HL-60 (cell line): Measurements from ENCODE around the gene MCEMP1.

Experiments
- DNase-seq, 2 experiments: peaks; one replicate each; pipeline ENCODE4 v3.0.0-alpha.2; 2010 to 2020; ENCODE audit warnings: low read depth in 1 of 2, low spot score in 1 of 2
- H3K27ac ChIP-seq: fragments of 250-450 bp; sonication (Bioruptor Pico); replicated peaks from 2 replicates; pipeline ENCODE4 v1.5.1; 2020; ENCODE audit warnings: mild to moderate bottlenecking, moderate library complexity
- H3K27me3 ChIP-seq: fragments of 250-450 bp; sonication (Bioruptor Pico); 2 replicates; pipeline ENCODE4 v1.5.1; 2021; ENCODE audit warnings: mild to moderate bottlenecking, moderate library complexity; ENCODE audit not compliant: insufficient read depth, poor library complexity, severe bottlenecking
- H3K4me3 ChIP-seq: replicated peaks from 2 replicates; pipeline ENCODE4 v1.5.1; 2011; ENCODE audit warnings: mild to moderate bottlenecking, control low read depth, low read length; ENCODE audit not compliant: insufficient read depth
- CTCF ChIP-seq: IDR thresholded peaks from one replicate; pipeline ENCODE4 v1.5.1; 2011; ENCODE audit warnings: low read length, control low read depth, inconsistent platforms; ENCODE audit not compliant: insufficient read depth
- GABPA ChIP-seq: IDR thresholded peaks from 2 replicates; pipeline ENCODE4 v1.6.1; 2012; ENCODE audit warnings: low read depth
- POLR2AphosphoS5 ChIP-seq: IDR thresholded peaks from 2 replicates; pipeline ENCODE4 v1.6.1; 2012; ENCODE audit warnings: low read depth
- REST ChIP-seq: IDR thresholded peaks from 2 replicates; pipeline ENCODE4 v1.6.1; 2012; ENCODE audit warnings: low read depth; ENCODE audit not compliant: insufficient replicate concordance
- SPI1 ChIP-seq: IDR thresholded peaks from 2 replicates; pipeline ENCODE4 v1.6.1; 2012; ENCODE audit warnings: low read depth, mild to moderate bottlenecking, borderline replicate concordance

MCEMP1 gene

GRCh38 chr19:7716762-7717161 is 39.9 kb downstream of the MCEMP1 start:
- TF ChIP-seq POLR2AphosphoS5 (no peak), CTCF (no peak), SPI1 (no peak), GABPA (no peak), REST (no peak)
- DNase-seq: no peak
- Histone ChIP-seq H3K27ac (no peak overlapping the region; the same call in 1 of the 2 replicates), H3K27me3 (no peaks in the 10 kb centered on the region), H3K4me3 (no peak overlapping the region)

- DNase-seq: no peak
- no peak overlapping the region for H3K27ac ChIP-seq
- TF ChIP-seq REST (no peak), CTCF (no peak), GABPA (no peak), SPI1 (no peak), POLR2AphosphoS5 (no peak)
- no peak overlapping the region for H3K4me3 ChIP-seq
- no peaks in the 10 kb centered on the region for H3K27me3 ChIP-seq
Observed at GRCh38 chr19:7718668-7719067, 41.8 kb downstream of the MCEMP1 start.

- no peak for TF ChIP-seq REST
- TF ChIP-seq CTCF: no peak
- TF ChIP-seq SPI1: no peak
- no peak for TF ChIP-seq GABPA
- Histone ChIP-seq H3K27ac (no peak overlapping the region), H3K27me3 (no peaks in the 10 kb centered on the region), H3K4me3 (no peak overlapping the region)
- no peak for DNase-seq
Observed at GRCh38 chr19:7720351-7720750, 43.5 kb downstream of the MCEMP1 start.
